Natural killer cell treated with Interleukin-12 subunit alpha and Interleukin-12 subunit beta and Interleukin-15 and Interleukin-18, amount 100 ng/mL, for 72 hours (primary cell): ENCODE data around the gene ABI2. TPM values are rescaled to one million over a fixed set of nuclear protein-coding genes. Genes with fewer than 3 reads are reported as not detected.
"Not testable (repeated sequence)": the region's sequence is repeated elsewhere in the genome, so short reads cannot be mapped to it uniquely, and the experiment has no call there.

ENCODE experiments used
- ATAC-seq, 2 donors: fragments of 150-1000 bp; cut with Tn5 transposase in 1 of 2; sonication (Bioruptor Pico), chemical (Tn5 transposase) in 1 of 2; 2 replicates each; pipeline ENCODE4 v1.10.0; 2021
- DNase-seq: peaks from one replicate; pipeline ENCODE4 v3.0.0; 2022; ENCODE audit warnings: low spot score
- H3K27ac Mint-ChIP-seq, 2 donors: 1 replicate in 1 of 2; 2 replicates in 1 of 2; pipeline ENCODE4 v1.8.0; 2022; ENCODE audit warnings: mixed read lengths in 2 of 2, mild to moderate bottlenecking in 1 of 2, moderate library complexity in 1 of 2
- H3K27me3 Mint-ChIP-seq, 2 donors: 1 replicate in 1 of 2; 2 replicates in 1 of 2; pipeline ENCODE4 v1.8.0; 2022; ENCODE audit warnings: mixed read lengths in 2 of 2
- H3K36me3 Mint-ChIP-seq: one replicate; pipeline ENCODE4 v1.8.0; 2022; ENCODE audit warnings: mixed read lengths
- H3K4me1 Mint-ChIP-seq, 2 donors: 1 replicate in 1 of 2; 2 replicates in 1 of 2; pipeline ENCODE4 v1.8.0; 2022; ENCODE audit warnings: low read depth in 2 of 2, mixed read lengths in 2 of 2, mild to moderate bottlenecking in 1 of 2
- H3K4me3 Mint-ChIP-seq: one replicate; pipeline ENCODE4 v1.8.0; 2022; ENCODE audit warnings: mixed read lengths
- H3K9me3 Mint-ChIP-seq: 2 replicates; pipeline ENCODE4 v1.8.0; 2022; ENCODE audit warnings: mixed read lengths
- total RNA-seq, 2 donors: library from RNA; stranded (reverse); gene quantifications; one replicate each; pipeline ENCODE4 v1.2.3, GENCODE V29; 2022

Gene ABI2
- total RNA-seq, 2 donors from 2014 or later: 29.2 to 38.6 TPM

- Mint-ChIP-seq H3K27me3 (no peaks in the 10 kb centered on the region), H3K4me1 (no peaks in the 10 kb centered on the region), H3K36me3 (peaks cover 21% of the 10 kb centered on the region), H3K9me3 (no peaks in the 10 kb centered on the region), H3K4me3 (no peak overlapping the region), H3K27ac (no peak overlapping the region)
- ATAC-seq (no peak), DNase-seq (no peak)
Observed at GRCh38 chr2:203418271-203418670, 90.1 kb downstream of the ABI2 start.

DNA sequence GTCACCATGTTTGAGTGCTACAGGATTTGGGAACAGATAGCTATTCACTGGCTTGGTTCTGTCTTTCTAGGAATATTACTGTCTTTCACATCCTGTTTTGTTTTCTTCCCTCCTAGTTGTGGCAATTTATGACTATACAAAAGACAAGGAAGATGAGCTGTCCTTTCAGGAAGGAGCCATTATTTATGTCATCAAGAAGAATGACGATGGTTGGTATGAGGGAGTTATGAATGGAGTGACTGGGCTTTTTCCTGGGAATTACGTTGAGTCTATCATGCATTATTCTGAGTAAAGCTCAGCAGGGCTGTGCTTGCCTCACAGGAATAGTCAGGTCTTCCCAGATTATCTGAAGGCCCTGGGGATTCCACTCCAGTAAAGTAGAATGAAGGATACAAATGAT, 98.9 kb downstream of the ABI2 start:
- Mint-ChIP-seq H3K27me3 (no peaks in the 10 kb centered on the region), H3K4me3 (no peak overlapping the region), H3K4me1 (no peaks in the 10 kb centered on the region), H3K9me3 (no peaks in the 10 kb centered on the region), H3K27ac (no peak overlapping the region), H3K36me3 (no peaks in the 10 kb centered on the region)
- no peak for ATAC-seq
- no peak for DNase-seq

DNA sequence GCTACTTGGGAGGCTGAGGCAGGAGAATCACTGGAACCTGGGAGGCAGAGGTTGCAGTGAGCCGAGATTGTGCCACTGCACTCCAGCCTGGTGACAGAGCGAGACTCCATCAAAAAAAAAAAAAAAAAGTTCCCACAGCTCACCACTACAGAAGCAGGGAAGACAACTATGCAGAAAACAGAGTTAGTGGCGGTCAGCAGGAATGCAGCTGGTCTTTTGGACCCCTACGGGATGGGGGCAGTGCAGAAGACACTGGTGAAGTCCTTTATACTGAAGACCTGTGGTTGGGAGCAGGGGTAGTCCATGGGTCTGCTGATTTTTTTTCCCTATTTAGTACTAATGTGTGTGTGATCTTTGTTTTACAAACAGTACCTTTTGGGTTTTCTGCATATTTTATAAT, 101.4 kb downstream of the ABI2 start:
- not testable (repeated sequence) for H3K36me3 Mint-ChIP-seq, H3K4me1 Mint-ChIP-seq, H3K4me3 Mint-ChIP-seq, H3K27me3 Mint-ChIP-seq, ATAC-seq, H3K27ac Mint-ChIP-seq, DNase-seq, H3K9me3 Mint-ChIP-seq

DNA sequence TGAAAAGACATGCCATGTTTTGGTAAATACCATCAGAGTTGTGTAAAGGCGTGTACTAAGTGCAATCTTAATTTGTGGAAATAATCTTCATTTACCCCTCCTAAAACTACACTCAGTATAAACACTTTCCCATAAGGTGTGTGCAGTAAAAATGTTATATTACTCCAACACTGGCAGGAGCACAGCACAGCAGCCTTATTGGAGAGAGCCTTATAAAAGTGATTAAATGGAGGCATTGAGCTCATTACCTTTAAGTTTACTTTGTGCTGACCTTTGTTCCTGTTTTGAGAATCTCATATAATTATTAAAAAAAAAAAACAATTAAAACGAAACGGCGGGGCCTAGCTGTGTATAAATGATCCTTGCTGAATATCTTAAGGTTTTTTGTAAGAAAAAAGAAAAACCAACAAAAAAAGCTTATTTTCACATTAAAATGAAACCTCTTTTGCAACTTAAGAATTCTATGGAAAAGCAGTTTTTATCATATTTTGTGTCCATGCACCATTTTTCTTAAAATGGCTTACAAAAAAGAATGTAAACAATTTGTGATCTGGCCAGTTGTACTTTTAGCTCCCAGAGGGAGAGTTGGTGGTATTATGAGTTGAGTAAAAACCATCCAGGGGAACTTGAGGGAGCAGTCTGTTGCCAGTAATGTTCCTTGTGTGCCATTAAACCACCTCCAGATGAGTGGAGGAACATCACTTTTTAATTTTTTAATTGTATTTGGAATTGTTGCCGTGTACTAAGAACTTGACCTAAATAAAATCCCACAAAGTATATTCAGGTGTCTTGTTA, 103.4 kb downstream of the ABI2 start:
- Mint-ChIP-seq H3K27me3 (no peaks in the 10 kb centered on the region), H3K36me3 (no peaks in the 10 kb centered on the region), H3K9me3 (no peaks in the 10 kb centered on the region), H3K4me3 (no peak overlapping the region), H3K27ac (no peak overlapping the region), H3K4me1 (no peaks in the 10 kb centered on the region)
- DNase-seq (no peak), ATAC-seq (no peak)

DNA sequence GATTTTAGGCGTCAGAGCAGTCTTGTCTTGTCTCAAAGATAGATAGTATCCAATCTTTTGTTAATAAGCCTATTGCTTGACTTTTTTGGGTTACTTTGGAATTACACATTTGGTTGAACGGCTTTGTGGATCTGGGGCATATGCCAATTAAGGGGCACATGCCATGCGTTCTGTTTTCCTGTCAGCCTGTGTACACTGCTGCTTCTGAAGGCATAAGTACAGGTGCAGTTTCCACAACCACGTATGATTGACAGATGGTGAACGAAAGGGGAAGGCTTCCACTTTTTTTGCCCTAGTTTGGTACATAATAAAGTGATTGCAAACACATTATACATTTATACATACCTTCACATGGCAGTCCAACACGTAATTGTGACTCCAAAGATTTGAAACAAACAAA, 104.6 kb downstream of the ABI2 start:
- Mint-ChIP-seq H3K27me3 (no peaks in the 10 kb centered on the region), H3K27ac (no peak overlapping the region)

GRCh38 chr2:203436496-203436895, 108.3 kb downstream of the ABI2 start:
- no peaks in the 10 kb centered on the region for H3K4me1 Mint-ChIP-seq
- DNase-seq (no peak), ATAC-seq (no peak)
- H3K36me3 Mint-ChIP-seq: no peaks in the 10 kb centered on the region
- H3K27ac Mint-ChIP-seq: no peak overlapping the region
- no peak overlapping the region for H3K4me3 Mint-ChIP-seq
- H3K9me3 Mint-ChIP-seq: no peaks in the 10 kb centered on the region
- no peaks in the 10 kb centered on the region for H3K27me3 Mint-ChIP-seq

More for the DNA sequence above, 104.6 kb downstream of the ABI2 start:
- Mint-ChIP-seq H3K4me1 (no peaks in the 10 kb centered on the region), H3K4me3 (no peak overlapping the region), H3K36me3 (no peaks in the 10 kb centered on the region), H3K9me3 (no peaks in the 10 kb centered on the region)
- ATAC-seq (no peak), DNase-seq (no peak)

DNA sequence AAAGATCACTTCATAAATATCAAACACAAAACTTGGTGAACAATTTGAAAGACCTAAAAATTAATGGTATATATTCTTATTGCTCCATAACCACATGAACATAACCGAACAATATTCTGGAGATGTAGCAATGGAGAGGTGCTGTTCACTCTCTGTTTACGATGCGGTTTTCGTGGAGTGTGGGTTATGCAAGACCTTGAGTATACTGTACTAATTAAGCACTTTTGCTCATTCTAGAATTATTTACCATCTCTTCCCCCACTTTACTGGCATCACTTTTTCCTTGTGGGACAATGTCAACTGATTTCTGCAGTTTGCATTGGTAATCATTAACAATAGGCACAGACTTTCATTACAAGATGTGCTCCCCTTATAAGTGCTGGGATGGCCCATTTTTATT, 109.3 kb downstream of the ABI2 start:
- H3K4me1 Mint-ChIP-seq: no peaks in the 10 kb centered on the region
- no peak overlapping the region for H3K27ac Mint-ChIP-seq
- no peaks in the 10 kb centered on the region for H3K9me3 Mint-ChIP-seq
- no peak overlapping the region for H3K4me3 Mint-ChIP-seq
- ATAC-seq (no peak), DNase-seq (no peak)
- H3K27me3 Mint-ChIP-seq: no peaks in the 10 kb centered on the region
- no peaks in the 10 kb centered on the region for H3K36me3 Mint-ChIP-seq

- no peaks in the 10 kb centered on the region for H3K4me1 Mint-ChIP-seq
- DNase-seq (no peak), ATAC-seq (no peak)
- H3K36me3 Mint-ChIP-seq: no peaks in the 10 kb centered on the region
- no peaks in the 10 kb centered on the region for H3K9me3 Mint-ChIP-seq
- no peaks in the 10 kb centered on the region for H3K27me3 Mint-ChIP-seq
- no peak overlapping the region for H3K4me3 Mint-ChIP-seq
- no peak overlapping the region for H3K27ac Mint-ChIP-seq
Observed at GRCh38 chr2:203438528-203438927, 110.3 kb downstream of the ABI2 start.

DNA sequence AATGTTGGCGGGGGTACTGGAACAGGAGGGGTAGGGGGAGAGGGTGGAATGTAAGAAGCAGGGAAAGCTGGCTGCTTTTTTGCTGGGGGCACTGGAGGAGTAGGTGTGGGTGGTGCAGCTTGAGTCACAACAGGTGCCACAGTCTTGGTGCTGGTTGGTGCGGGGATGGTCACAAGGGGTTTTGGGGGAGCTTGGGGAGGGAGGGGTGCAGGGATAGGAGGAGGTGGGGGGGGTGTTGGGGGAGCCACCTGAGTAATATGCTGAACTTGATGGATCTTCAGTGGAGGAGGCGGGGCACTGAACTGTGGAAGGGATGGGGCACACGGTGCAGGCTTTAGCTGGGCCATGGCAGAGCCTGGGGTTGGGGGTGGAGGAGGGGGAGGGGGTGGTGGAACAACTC, 112.5 kb downstream of the ABI2 start:
- Mint-ChIP-seq H3K4me3 (no peak overlapping the region), H3K27me3 (no peaks in the 10 kb centered on the region), H3K27ac (no peak overlapping the region), H3K36me3 (no peaks in the 10 kb centered on the region), H3K9me3 (no peaks in the 10 kb centered on the region), H3K4me1 (no peaks in the 10 kb centered on the region)
- DNase-seq (no peak), ATAC-seq (no peak)

GRCh38 chr2:203441463-203441862, 113.3 kb downstream of the ABI2 start:
- H3K36me3 Mint-ChIP-seq: no peaks in the 10 kb centered on the region

DNA sequence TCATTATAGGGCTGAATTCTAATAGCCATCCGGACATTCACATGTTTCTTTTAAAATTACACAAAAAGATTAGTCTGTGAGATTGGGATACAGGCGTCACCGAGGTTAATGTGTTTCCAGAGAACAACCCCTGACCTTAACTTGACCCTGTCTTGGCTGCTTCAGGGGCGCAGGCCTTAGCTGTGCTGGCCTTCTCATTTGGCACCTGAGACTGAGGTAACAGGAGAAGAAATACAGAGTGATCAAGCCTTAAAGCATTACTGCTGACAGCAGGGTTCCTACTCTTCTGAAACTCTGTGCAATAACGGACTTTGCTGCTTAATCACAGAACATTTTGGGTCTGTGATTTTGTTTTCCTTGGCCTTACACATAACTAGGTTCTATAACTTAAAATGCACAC, 114.3 kb downstream of the ABI2 start:
- Mint-ChIP-seq H3K4me3 (no peak overlapping the region), H3K9me3 (no peaks in the 10 kb centered on the region), H3K27ac (no peak overlapping the region), H3K27me3 (no peaks in the 10 kb centered on the region), H3K36me3 (no peaks in the 10 kb centered on the region), H3K4me1 (no peaks in the 10 kb centered on the region)
- ATAC-seq (no peak), DNase-seq (no peak)

More at GRCh38 chr2:203441463-203441862, 113.3 kb downstream of the ABI2 start:
- Mint-ChIP-seq H3K27me3 (no peaks in the 10 kb centered on the region), H3K4me1 (no peaks in the 10 kb centered on the region), H3K4me3 (no peak overlapping the region), H3K27ac (no peak overlapping the region), H3K9me3 (no peaks in the 10 kb centered on the region)
- ATAC-seq: no peak
- no peak for DNase-seq

DNA sequence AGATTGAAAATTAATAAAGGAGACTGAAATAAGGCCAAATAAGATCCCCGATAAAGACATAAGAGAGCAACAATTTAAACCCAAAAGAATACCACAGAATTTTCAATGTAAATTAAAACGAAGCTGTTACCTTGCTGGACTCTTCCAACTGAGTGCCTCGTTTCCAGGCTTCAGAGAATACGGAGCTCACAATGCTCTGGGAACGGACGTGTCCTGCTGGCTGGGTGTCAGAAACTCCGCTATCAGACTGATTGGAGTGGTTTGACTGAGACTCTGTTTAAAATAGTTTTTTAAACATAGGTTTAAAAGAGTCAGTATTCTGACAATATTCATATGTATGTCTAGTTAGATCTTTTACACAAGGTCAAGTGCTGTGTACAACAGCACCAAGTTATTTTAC, 116.5 kb downstream of the ABI2 start:
- H3K9me3 Mint-ChIP-seq: no peaks in the 10 kb centered on the region
- no peak overlapping the region for H3K27ac Mint-ChIP-seq
- ATAC-seq (no peak), DNase-seq (no peak)
- H3K36me3 Mint-ChIP-seq: no peaks in the 10 kb centered on the region
- no peaks in the 10 kb centered on the region for H3K4me1 Mint-ChIP-seq
- H3K27me3 Mint-ChIP-seq: no peaks in the 10 kb centered on the region
- H3K4me3 Mint-ChIP-seq: no peak overlapping the region

- Mint-ChIP-seq H3K36me3 (no peaks in the 10 kb centered on the region), H3K4me1 (no peaks in the 10 kb centered on the region), H3K4me3 (no peak overlapping the region), H3K9me3 (no peaks in the 10 kb centered on the region), H3K27ac (no peak overlapping the region), H3K27me3 (no peaks in the 10 kb centered on the region)
- ATAC-seq: no peak
- no peak for DNase-seq
Observed at GRCh38 chr2:203446071-203446481, 117.9 kb downstream of the ABI2 start.

DNA sequence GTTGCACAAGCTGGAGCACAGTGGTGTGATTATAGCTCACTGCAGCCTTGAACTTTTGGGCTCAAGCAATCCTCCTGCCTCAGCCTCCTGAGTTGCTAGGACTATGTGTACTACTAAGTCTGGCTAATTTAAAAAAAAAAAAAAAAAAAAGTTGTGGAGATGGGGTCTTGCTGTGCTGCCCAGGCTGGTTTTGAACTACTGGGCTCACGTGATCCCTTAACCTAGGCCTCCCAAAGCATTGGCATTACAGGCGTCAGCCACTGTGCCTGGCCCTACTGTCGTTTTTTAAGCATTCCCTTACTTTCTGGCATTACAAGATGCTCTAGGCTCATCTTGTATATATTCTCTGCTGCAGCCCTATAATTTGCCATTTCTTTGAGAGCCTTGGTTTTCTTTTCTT, 118.6 kb downstream of the ABI2 start:
- no peak overlapping the region for H3K27ac Mint-ChIP-seq

GRCh38 chr2:203450561-203450960, 122.4 kb downstream of the ABI2 start:
- Mint-ChIP-seq H3K27ac (no peak overlapping the region), H3K9me3 (no peaks in the 10 kb centered on the region), H3K36me3 (no peaks in the 10 kb centered on the region), H3K4me1 (no peaks in the 10 kb centered on the region), H3K4me3 (no peak overlapping the region), H3K27me3 (no peaks in the 10 kb centered on the region)
- no peak for ATAC-seq
- DNase-seq: no peak

More for the DNA sequence above, 118.6 kb downstream of the ABI2 start:
- ATAC-seq: no peak
- H3K27me3 Mint-ChIP-seq: no peaks in the 10 kb centered on the region
- H3K4me3 Mint-ChIP-seq: no peak overlapping the region
- H3K9me3 Mint-ChIP-seq: no peaks in the 10 kb centered on the region
- no peak for DNase-seq
- no peaks in the 10 kb centered on the region for H3K4me1 Mint-ChIP-seq
- no peaks in the 10 kb centered on the region for H3K36me3 Mint-ChIP-seq
